Ovary (tissue), 9 donors: ENCODE measurements around the gene EXTL1. TPM values are rescaled to one million over a fixed set of nuclear protein-coding genes. Genes with fewer than 3 reads are reported as not detected.

Experiments used
- DNase-seq, 5 donors: peaks; one replicate each; pipeline ENCODE4 v3.0.0-alpha.2; 2019 to 2020
- H3K27ac ChIP-seq, 2 donors: fragments of 200-600 bp; one replicate each; pipeline versions ENCODE4 v1.5.1 to v1.8.0; 2019 to 2022
- H3K27me3 ChIP-seq: fragments of 200-600 bp; one replicate; pipeline ENCODE4 v1.8.0; 2022
- H3K36me3 ChIP-seq: fragments of 200-600 bp; sonication (generic); one replicate; pipeline ENCODE4 v1.5.1; 2019
- H3K4me1 ChIP-seq: one replicate; pipeline ENCODE4 v1.8.1; 2013; ENCODE audit warnings: mild to moderate bottlenecking, moderate library complexity; ENCODE audit not compliant: insufficient read depth
- H3K4me3 ChIP-seq: fragments of 200-600 bp; sonication (generic); one replicate; pipeline ENCODE4 v1.5.1; 2017
- H3K9me3 ChIP-seq, 2 donors: fragments of 200-600 bp in 1 of 2; sonication (generic) in 1 of 2; one replicate each; pipeline versions ENCODE4 v1.5.1 to v1.8.1; 2013 to 2019; ENCODE audit warnings: mild to moderate bottlenecking in 1 of 2, moderate library complexity in 1 of 2
- EP300 ChIP-seq: sonication (generic); formaldehyde crosslinking; IDR thresholded peaks from one replicate; pipeline ENCODE4 v1.6.1; 2017; ENCODE audit warnings: antibody characterized with exemption
- POLR2A ChIP-seq: fragments of 450-650 bp; IDR thresholded peaks from one replicate; pipeline ENCODE4 v1.6.1; 2017; ENCODE audit warnings: antibody characterized with exemption, mild to moderate bottlenecking, moderate library complexity
- WGBS, 3 donors: extraction: QIAGEN DNeasy Blood & Tissue Kit in 1 of 3; methylation state at CpG; one replicate each; pipeline versions ENCODE4 v1.1.5 to v1.1.7; 2013 to 2017; 5-methylcytosine and 5-hydroxymethylcytosine counted together
- intact Hi-C, 4 donors: fragments of 100-400 bp; cut with DNase I; formaldehyde crosslinking; loops; one replicate each; pipeline versions ENCODE4 v1.11.0 to v1.15.1; 2022 to 2023
- polyA plus RNA-seq, 2 donors: library from polyadenylated mRNA; stranded (reverse); fragments of 200-250 nt in 1 of 2; fragments of 350-450 nt in 1 of 2; fragmentation: Illumina TruSeq in 1 of 2; extraction: RNeasy Lipid Tissue Mini Kit (QIAGEN cat#74804) in 1 of 2; gene quantifications; one replicate each; pipeline ENCODE4 v1.2.3, GENCODE V29; 2013 to 2014
- total RNA-seq, 7 donors: library from RNA; depleted of rRNA in 2 of 7; stranded (reverse); fragments of >200 nt in 2 of 7; fragmentation: NEBNext Ultra II Directional in 3 of 7; extraction: Animal tissue kit (Norgen Biotek cat#: 25700) in 3 of 7; gene quantifications; one replicate each; pipeline versions ENCODE4 v1.1.0 to v1.2.4, GENCODE V29; 2016 to 2023
- TF ChIP-seq, protein P1 (sequence below), 3 donors: fragments of 450-650 bp in 2 of 3; fragments of 200-600 bp in 1 of 3; IDR thresholded peaks; one replicate each; pipeline versions ENCODE4 v1.5.1 to v1.8.0; 2016 to 2022; ENCODE audit warnings: antibody characterized with exemption in 3 of 3, mild to moderate bottlenecking in 1 of 3
- donor health status: DM: no; HTN: no; CAD: no; lungs with moderate emphysema.
- donor health status: DM: no; HTN: no; CAD: no.
- donor health status: Bipolar disorder and iron deficiency.
- donor health status: DM: yes; HTN: yes; CAD: no.
- donor health status: DM: no; HTN: no; CAD: no.
- donor health status: DM: yes; HTN: yes; CAD: no.

EXTL1 gene
- total and polyA plus RNA-seq, 9 donors = 0.47 to 4.5 (median 2.8) TPM

DNA sequence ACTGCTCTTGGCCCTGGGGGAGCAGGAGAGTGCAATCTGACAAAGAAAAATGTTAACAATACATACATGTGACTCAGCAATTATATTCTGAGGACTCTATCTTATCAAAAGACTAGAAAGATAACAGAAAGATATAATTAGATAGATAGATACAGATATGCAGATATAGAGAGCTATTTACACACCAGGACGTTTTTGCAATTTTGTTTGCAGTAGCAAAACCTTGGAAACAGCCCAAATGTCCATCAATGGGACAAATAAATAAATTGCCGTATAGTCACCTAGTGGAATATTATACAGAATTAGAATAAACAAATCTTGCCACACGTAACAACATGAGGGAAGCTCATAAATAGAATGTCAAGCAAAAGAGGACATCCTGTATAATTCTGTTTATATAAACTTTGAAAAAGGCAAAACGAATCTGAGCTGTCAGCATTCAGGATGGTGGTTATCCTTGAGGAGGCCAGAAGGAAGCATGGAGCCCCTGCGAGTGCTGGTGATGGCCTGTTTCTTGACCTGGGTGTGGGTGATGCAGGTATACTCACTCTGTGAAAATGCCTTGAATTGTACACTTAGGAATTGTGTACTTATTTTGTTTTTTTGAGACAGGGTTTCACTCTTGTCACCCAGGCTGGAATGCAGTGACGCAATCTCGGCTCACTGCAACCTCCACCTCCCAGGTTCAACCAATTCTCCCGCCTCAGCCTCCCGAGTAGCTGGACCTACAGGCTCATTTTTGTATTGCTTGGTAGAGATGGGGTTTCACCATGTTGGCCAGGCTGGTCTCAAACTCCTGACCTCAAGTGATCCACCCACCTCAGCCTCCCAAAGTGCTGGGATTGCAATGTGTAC, 58.6 kb downstream of the EXTL1 start:
- Histone ChIP-seq H3K9me3 (no peaks in the 10 kb centered on the region), H3K36me3 (no peaks in the 10 kb centered on the region), H3K27ac (no peak overlapping the region), H3K27me3 (no peaks in the 10 kb centered on the region), H3K4me3 (no peak overlapping the region), H3K4me1 (no peaks in the 10 kb centered on the region)
- intact Hi-C loops = no loop called here
- DNase-seq = no peak
- TF ChIP-seq, protein P1, sequence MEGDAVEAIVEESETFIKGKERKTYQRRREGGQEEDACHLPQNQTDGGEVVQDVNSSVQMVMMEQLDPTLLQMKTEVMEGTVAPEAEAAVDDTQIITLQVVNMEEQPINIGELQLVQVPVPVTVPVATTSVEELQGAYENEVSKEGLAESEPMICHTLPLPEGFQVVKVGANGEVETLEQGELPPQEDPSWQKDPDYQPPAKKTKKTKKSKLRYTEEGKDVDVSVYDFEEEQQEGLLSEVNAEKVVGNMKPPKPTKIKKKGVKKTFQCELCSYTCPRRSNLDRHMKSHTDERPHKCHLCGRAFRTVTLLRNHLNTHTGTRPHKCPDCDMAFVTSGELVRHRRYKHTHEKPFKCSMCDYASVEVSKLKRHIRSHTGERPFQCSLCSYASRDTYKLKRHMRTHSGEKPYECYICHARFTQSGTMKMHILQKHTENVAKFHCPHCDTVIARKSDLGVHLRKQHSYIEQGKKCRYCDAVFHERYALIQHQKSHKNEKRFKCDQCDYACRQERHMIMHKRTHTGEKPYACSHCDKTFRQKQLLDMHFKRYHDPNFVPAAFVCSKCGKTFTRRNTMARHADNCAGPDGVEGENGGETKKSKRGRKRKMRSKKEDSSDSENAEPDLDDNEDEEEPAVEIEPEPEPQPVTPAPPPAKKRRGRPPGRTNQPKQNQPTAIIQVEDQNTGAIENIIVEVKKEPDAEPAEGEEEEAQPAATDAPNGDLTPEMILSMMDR (IDR thresholded peaks at IDR 0.05) = no peak
- TF ChIP-seq POLR2A = no peak
- TF ChIP-seq EP300 = no peak
- WGBS, 3 donors = 65 to 73% (median 68%) methylated on average over 9 of the region's 9 CpGs

DNA sequence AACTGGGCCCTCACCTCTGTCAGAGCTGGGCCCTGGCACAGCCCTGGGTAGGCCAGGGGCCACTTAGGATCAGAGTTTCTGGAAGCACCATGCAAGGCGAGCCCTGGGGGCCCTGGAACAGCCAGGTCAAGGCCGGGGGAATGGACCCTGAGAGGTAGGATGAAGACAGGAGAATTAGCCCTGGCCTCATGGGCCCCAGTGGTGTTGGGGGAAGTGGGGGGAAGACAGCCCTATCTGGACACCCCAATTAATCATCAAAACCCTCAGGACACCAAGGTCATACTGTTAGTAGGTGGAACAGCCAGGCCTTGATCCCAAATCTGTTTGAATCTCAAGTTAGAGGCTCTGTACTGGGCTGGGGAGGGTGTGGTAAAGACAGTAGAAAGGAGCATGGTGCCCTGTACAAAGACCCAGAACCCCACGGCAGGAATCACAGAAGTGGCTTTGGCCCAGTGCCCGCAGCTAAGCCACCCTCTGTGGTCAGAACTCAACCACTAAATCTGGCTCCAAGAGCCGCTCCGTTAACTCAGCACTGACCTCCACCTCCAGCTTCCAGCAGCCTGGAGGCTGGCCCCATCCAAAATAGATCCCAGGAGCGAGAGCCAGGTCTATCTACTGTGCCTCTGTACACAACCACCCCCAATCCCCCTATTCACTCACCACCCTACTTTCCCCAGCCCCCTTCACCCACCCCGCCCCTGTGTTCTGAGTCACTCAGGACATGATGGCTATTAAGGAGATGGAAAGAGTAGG, 59.9 kb downstream of the EXTL1 start:
- intact Hi-C loops = no loop called here
- no peaks in the 10 kb centered on the region for H3K36me3 ChIP-seq
- no peaks in the 10 kb centered on the region for H3K27me3 ChIP-seq
- H3K4me3 ChIP-seq = no peak overlapping the region
- DNase-seq = no peak
- no peak for TF ChIP-seq EP300
- no peaks in the 10 kb centered on the region for H3K9me3 ChIP-seq
- H3K27ac ChIP-seq = no peak overlapping the region
- no peaks in the 10 kb centered on the region for H3K4me1 ChIP-seq
- 75 to 82% (median 78%) methylated on average over 8 of the region's 8 CpGs for WGBS, 3 donors

DNA sequence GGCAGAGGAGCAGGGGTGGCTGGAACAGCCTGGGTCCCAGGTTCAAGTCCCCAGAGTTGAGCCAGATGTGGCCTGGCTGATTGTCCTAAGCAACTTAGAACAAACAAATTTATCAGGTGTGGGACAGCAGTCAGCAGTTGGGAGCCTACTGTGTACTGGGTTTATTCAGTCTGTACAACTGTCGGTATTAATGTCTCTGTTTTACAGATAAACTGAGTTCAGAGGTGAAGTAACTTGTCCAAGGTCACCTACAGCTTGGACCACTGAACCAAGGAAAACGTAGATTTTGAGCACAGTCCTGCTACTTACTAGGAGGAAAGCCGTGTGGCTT, 60.4 kb downstream of the EXTL1 start:
- 37 to 45% (median 38%) methylated on average over 3 of the region's 3 CpGs for WGBS, 3 donors
- H3K27ac ChIP-seq = no peak overlapping the region
- intact Hi-C loops = no loop called here
- H3K27me3 ChIP-seq = no peaks in the 10 kb centered on the region
- no peaks in the 10 kb centered on the region for H3K9me3 ChIP-seq
- H3K4me3 ChIP-seq = no peak overlapping the region
- TF ChIP-seq POLR2A (no peak), EP300 (no peak)
- TF ChIP-seq, protein P1 (IDR thresholded peaks at IDR 0.05) = no peak
- H3K4me1 ChIP-seq = no peaks in the 10 kb centered on the region
- no peak for DNase-seq
- no peaks in the 10 kb centered on the region for H3K36me3 ChIP-seq

DNA sequence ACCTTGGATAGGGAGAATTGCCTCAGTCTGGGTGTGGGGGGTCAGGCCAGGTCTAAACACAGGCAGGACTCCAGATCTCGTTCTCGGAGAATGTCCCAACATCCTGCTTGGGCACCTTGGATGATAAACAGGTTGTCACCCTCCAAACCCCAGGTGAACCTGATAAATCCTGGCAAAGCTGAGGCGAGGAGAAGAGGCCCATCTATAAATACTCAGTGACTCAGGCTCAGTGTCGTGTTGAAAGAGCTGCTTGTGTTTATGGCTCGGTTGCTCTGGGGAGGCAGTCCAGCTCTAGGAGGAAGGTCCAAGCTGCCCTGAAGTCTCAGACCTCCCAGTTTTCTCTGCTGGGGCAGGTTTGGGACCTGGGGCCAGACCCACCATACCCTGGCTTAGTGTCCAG, 61.6 kb downstream of the EXTL1 start:
- H3K4me1 ChIP-seq = no peaks in the 10 kb centered on the region
- no peak overlapping the region for H3K27ac ChIP-seq
- 31 to 47% (median 36%) methylated on average over 5 of the region's 5 CpGs for WGBS, 3 donors
- DNase-seq = no peak
- no peaks in the 10 kb centered on the region for H3K27me3 ChIP-seq
- intact Hi-C loops = no loop called here
- no peaks in the 10 kb centered on the region for H3K9me3 ChIP-seq
- no peak for TF ChIP-seq POLR2A
- TF ChIP-seq EP300 = no peak
- TF ChIP-seq, protein P1 (IDR thresholded peaks at IDR 0.05) = no peak
- H3K36me3 ChIP-seq = no peaks in the 10 kb centered on the region
- H3K4me3 ChIP-seq = no peak overlapping the region

DNA sequence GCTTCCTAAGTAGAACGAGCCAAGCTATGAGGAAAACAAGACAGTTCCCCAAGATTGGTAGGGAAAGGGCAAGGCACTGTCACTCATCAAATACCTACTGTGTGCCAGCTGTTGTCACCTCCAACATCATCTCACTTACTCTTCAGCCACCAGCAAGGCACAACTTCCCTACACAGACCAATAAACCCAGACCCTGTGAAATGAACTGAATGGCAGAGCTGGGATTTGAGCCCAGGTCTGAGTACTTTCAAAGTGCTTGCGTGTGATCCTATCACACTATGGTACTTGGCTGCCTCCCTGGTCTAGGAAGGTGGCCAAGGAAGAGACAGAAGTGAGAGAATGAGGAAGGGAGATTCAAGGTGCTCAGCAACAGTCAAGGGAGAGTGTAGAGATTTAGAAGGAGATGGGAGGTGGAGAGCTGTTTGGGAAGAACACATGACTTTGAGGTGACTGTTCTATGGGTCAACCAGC, 62.6 kb downstream of the EXTL1 start:
- 40 to 51% (median 49%) methylated on average over 2 of the region's 2 CpGs for WGBS, 3 donors
- no peak overlapping the region for H3K4me3 ChIP-seq
- intact Hi-C loops = no loop called here
- H3K4me1 ChIP-seq = no peaks in the 10 kb centered on the region
- no peaks in the 10 kb centered on the region for H3K9me3 ChIP-seq
- DNase-seq = no peak
- no peaks in the 10 kb centered on the region for H3K27me3 ChIP-seq
- H3K27ac ChIP-seq = no peak overlapping the region
- TF ChIP-seq EP300 (no peak), POLR2A (no peak)
- TF ChIP-seq, protein P1 (IDR thresholded peaks at IDR 0.05) = no peak
- no peaks in the 10 kb centered on the region for H3K36me3 ChIP-seq
